Endodermal cell (in vitro differentiated cells): ENCODE data around the gene RUNDC3A. TPM values are rescaled to one million over a fixed set of nuclear protein-coding genes. Genes with fewer than 3 reads are reported as not detected.

Experiments used
- DNase-seq: peaks from one replicate; pipeline ENCODE4 v3.0.0-alpha.2; 2017
- H3K27ac ChIP-seq: 2 replicates; pipeline ENCODE4 v1.5.1; 2013; ENCODE audit warnings: mild to moderate bottlenecking, low read depth, low read length, moderate library complexity
- H3K27me3 ChIP-seq: 2 replicates; pipeline ENCODE4 v1.6.1; 2013; ENCODE audit warnings: mild to moderate bottlenecking, low read length, moderate library complexity; ENCODE audit not compliant: insufficient read depth, control insufficient read depth, poor library complexity, severe bottlenecking
- H3K36me3 ChIP-seq: 2 replicates; pipeline ENCODE4 v1.7.0; 2013; ENCODE audit warnings: mild to moderate bottlenecking, low read length, moderate library complexity; ENCODE audit not compliant: control insufficient read depth, insufficient read depth
- H3K4me1 ChIP-seq: one replicate; pipeline ENCODE4 v1.7.0; 2013; ENCODE audit warnings: low read length; ENCODE audit not compliant: control insufficient read depth, insufficient read depth
- H3K4me3 ChIP-seq: 2 replicates; pipeline ENCODE4 v1.5.1; 2013; ENCODE audit warnings: mild to moderate bottlenecking, low read length, moderate library complexity
- H3K9ac ChIP-seq: 2 replicates; pipeline ENCODE4 v1.6.1; 2013; ENCODE audit warnings: mild to moderate bottlenecking, low read length, moderate library complexity; ENCODE audit not compliant: poor library complexity, severe bottlenecking; ENCODE audit errors: extremely low read depth
- H3K9me3 ChIP-seq: 2 replicates; pipeline ENCODE4 v1.6.1; 2013; ENCODE audit warnings: mild to moderate bottlenecking, low read length, moderate library complexity; ENCODE audit not compliant: control insufficient read depth
- H3K27ac Mint-ChIP-seq: 2 replicates; pipeline ENCODE4 v1.8.0; 2020; ENCODE audit warnings: mixed read lengths
- H3K27me3 Mint-ChIP-seq: 2 replicates; pipeline ENCODE4 v1.8.0; 2021; ENCODE audit warnings: mild to moderate bottlenecking, mixed read lengths; ENCODE audit not compliant: insufficient read depth
- H3K36me3 Mint-ChIP-seq: 2 replicates; pipeline ENCODE4 v1.8.0; 2020; ENCODE audit warnings: low read depth, mixed read lengths
- H3K4me1 Mint-ChIP-seq: 2 replicates; pipeline ENCODE4 v1.8.0; 2020; ENCODE audit warnings: mixed read lengths
- H3K4me3 Mint-ChIP-seq: 2 replicates; pipeline ENCODE4 v1.8.0; 2020; ENCODE audit warnings: mild to moderate bottlenecking, moderate library complexity, mixed read lengths
- H3K9me3 Mint-ChIP-seq: 2 replicates; pipeline ENCODE4 v1.8.0; 2020; ENCODE audit warnings: mild to moderate bottlenecking, mixed read lengths
- WGBS, 2 experiments: methylation state at CpG; one replicate each; pipeline versions ENCODE4 v1.1.5 to v1.1.7; 2013; ENCODE audit warnings: missing lambda C conversion rate in 2 of 2, mixed read lengths in 1 of 2; ENCODE audit not compliant: insufficient coverage in 1 of 2, insufficient read length in 1 of 2; 5-methylcytosine and 5-hydroxymethylcytosine counted together
- total RNA-seq, 2 donors: library from RNA; stranded (reverse); fragmentation: NEBNext Ultra II Directional in 1 of 2; extraction: Animal tissue kit (Norgen Biotek cat#: 25700) in 1 of 2; gene quantifications; 2 replicates in 1 of 2; 3 replicates in 1 of 2; pipeline ENCODE4 v1.2.1, GENCODE V29; 2021
- TF ChIP-seq, protein P1 (sequence below): fragments of 200-600 bp; sonication (generic); conservative IDR thresholded peaks from 2 replicates; pipeline ENCODE4 v1.5.0; 2021; ENCODE audit warnings: antibody characterized with exemption, mild to moderate bottlenecking

RUNDC3A gene
- total RNA-seq, 2 donors from 2014 or later: 1.0 to 2.1 TPM

DNA sequence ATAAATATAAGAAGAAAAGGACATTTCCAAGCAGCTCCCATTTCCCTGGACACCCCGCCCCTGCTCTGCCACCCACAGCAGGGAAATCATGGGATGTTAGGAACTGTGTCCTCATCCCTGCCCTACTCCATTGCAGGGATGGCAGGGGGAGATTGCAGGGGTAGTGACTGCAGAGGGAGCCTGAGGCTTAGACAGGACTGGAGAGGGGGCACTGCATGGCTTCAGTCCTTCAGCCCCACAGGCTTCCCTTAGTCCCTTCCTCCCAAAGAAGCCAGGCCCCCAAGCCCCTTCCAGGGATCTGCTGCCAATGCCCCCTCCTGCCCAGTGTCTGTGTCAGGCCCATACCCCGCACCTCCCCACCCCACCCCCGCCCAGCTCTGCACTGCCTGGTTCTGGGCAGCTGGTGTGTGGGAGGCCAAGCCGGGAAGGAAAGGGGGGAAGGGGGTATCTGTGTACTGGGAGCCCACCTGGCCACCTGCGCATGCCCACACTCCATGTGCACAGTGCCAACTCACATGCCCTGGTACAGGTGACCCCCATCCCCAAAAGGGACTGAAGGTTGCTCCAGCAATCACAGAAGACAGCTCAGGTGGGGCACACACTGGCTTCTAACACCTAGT lies 3.3 kb downstream of the RUNDC3A start:
- H3K4me3 Mint-ChIP-seq: no peak overlapping the region
- peaks cover 20% of the 10 kb centered on the region for H3K4me1 Mint-ChIP-seq
- no peaks in the 10 kb centered on the region for H3K4me1 ChIP-seq
- H3K36me3 ChIP-seq: no peaks in the 10 kb centered on the region
- peaks cover 44% of the 10 kb centered on the region for H3K27me3 Mint-ChIP-seq
- H3K4me3 ChIP-seq: no peak overlapping the region
- TF ChIP-seq, protein P1, sequence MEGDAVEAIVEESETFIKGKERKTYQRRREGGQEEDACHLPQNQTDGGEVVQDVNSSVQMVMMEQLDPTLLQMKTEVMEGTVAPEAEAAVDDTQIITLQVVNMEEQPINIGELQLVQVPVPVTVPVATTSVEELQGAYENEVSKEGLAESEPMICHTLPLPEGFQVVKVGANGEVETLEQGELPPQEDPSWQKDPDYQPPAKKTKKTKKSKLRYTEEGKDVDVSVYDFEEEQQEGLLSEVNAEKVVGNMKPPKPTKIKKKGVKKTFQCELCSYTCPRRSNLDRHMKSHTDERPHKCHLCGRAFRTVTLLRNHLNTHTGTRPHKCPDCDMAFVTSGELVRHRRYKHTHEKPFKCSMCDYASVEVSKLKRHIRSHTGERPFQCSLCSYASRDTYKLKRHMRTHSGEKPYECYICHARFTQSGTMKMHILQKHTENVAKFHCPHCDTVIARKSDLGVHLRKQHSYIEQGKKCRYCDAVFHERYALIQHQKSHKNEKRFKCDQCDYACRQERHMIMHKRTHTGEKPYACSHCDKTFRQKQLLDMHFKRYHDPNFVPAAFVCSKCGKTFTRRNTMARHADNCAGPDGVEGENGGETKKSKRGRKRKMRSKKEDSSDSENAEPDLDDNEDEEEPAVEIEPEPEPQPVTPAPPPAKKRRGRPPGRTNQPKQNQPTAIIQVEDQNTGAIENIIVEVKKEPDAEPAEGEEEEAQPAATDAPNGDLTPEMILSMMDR: no peak
- no peaks in the 10 kb centered on the region for H3K9me3 ChIP-seq
- no peak for DNase-seq
- H3K27ac ChIP-seq: no peak overlapping the region
- H3K9me3 Mint-ChIP-seq: no peaks in the 10 kb centered on the region
- 97 to 100% methylated on average over 1 to 3 of the region's 5 CpGs for WGBS, 2 experiments
- H3K36me3 Mint-ChIP-seq: no peaks in the 10 kb centered on the region
- H3K27me3 ChIP-seq: peaks cover 20% of the 10 kb centered on the region
- no peak overlapping the region for H3K27ac Mint-ChIP-seq
- no peak overlapping the region for H3K9ac ChIP-seq

- Histone ChIP-seq H3K4me1 (no peaks in the 10 kb centered on the region), H3K9me3 (no peaks in the 10 kb centered on the region), H3K36me3 (no peaks in the 10 kb centered on the region), H3K4me3 (no peak overlapping the region), H3K27me3 (peaks cover 20% of the 10 kb centered on the region), H3K27ac (no peak overlapping the region), H3K9ac (no peak overlapping the region)
- no peak for DNase-seq
- H3K4me3 Mint-ChIP-seq: no peak overlapping the region
- 75 to 81% methylated on average over 8 to 12 of the region's 17 CpGs for WGBS, 2 experiments
- no peak overlapping the region for H3K27ac Mint-ChIP-seq
- no peaks in the 10 kb centered on the region for H3K9me3 Mint-ChIP-seq
- peaks cover 38% of the 10 kb centered on the region for H3K27me3 Mint-ChIP-seq
- no peaks in the 10 kb centered on the region for H3K36me3 Mint-ChIP-seq
- H3K4me1 Mint-ChIP-seq: peaks cover 16% of the 10 kb centered on the region
- TF ChIP-seq, protein P1: no peak
These were observed 4.1 kb downstream of the RUNDC3A start for GRCh38 chr17:44312396-44313104.

- 91 to 92% methylated on average over 5 to 7 of the region's 7 CpGs for WGBS, 2 experiments
- Mint-ChIP-seq H3K36me3 (no peaks in the 10 kb centered on the region), H3K9me3 (no peaks in the 10 kb centered on the region), H3K27me3 (peaks cover 40% of the 10 kb centered on the region), H3K27ac (no peak overlapping the region), H3K4me3 (peak overlapping the region; percentile 56), H3K4me1 (peaks cover 14% of the 10 kb centered on the region)
- Histone ChIP-seq H3K27me3 (peaks cover 20% of the 10 kb centered on the region), H3K36me3 (no peaks in the 10 kb centered on the region), H3K4me3 (no peak overlapping the region), H3K9me3 (no peaks in the 10 kb centered on the region), H3K27ac (no peak overlapping the region), H3K9ac (no peak overlapping the region), H3K4me1 (no peaks in the 10 kb centered on the region)
- TF ChIP-seq, protein P1: no peak
- no peak for DNase-seq
These were observed 5.6 kb downstream of the RUNDC3A start for GRCh38 chr17:44314031-44314430.
